Brain microvascular endothelial cell (primary cell): ENCODE results near the gene PDLIM4.
A peak's percentile ranks its signal among the peaks of the same experiment; 100 is the strongest.

Source experiments
- DNase-seq: peaks from one replicate; pipeline ENCODE4 v3.0.0-alpha.2; 2020
- H3K27ac ChIP-seq: fragments of 250-450 bp; sonication (Bioruptor Pico); 2 replicates; pipeline ENCODE4 v1.5.1; 2020; ENCODE audit warnings: mild to moderate bottlenecking, moderate library complexity
- H3K27me3 ChIP-seq: fragments of 250-450 bp; sonication (Bioruptor Pico); replicated peaks from 2 replicates; pipeline ENCODE4 v1.5.1; 2020; ENCODE audit warnings: mild to moderate bottlenecking
- H3K36me3 ChIP-seq: fragments of 250-450 bp; sonication (Bioruptor Pico); replicated peaks from 2 replicates; pipeline ENCODE4 v1.5.1; 2020; ENCODE audit warnings: mild to moderate bottlenecking
- H3K4me3 ChIP-seq: 2 replicates; pipeline ENCODE4 v1.5.1; 2011; ENCODE audit warnings: low read depth, mild to moderate bottlenecking, control low read depth, low read length, moderate library complexity
- in situ Hi-C: cut with HindIII; loops from 2 replicates; pipeline ENCODE4 v1.10.0; 2017; ENCODE audit warnings: low sequenced_read_pairs, low pct_ligation_motif_present
- TF ChIP-seq, protein P1 (sequence below): IDR thresholded peaks from 2 replicates; pipeline ENCODE4 v1.5.1; 2011; ENCODE audit warnings: low read depth, mild to moderate bottlenecking, moderate library complexity, low read length, control low read depth, inconsistent platforms; ENCODE audit errors: missing control alignments

Gene PDLIM4

DNA sequence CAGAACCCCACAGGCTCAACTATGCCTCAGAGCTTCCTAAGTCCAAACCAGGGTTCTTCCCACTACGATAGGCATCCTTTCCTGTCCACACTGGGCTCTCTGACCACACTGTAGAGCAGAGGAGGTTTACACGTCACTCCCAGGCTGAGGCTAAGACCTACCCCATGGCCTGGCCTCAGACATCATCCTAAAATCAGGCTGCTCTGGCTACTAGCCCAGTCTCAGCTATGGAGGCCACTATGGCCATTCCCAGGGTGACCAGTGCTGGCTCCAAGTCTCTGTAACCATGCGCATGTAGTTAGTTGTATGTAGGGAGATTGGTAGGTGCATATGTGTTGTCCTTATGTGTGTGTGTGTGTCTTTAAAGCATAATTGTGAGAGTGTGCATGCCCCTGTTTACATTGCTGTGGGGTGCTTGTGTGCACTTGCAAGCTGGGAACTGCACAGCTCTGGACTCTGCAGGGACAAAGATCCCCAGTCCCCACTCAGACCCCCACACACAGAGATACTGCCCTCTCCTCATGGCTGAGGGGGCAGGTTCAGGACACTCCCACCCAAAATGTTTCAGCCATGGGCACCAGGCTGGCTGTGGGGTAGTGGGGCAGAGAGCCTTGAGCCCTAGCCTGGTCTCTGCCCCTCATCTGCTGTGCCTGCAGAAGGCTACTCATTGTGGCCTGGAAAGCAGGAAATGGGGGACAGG, 12.3 kb downstream of the PDLIM4 start:
- H3K27ac ChIP-seq = no peak overlapping the region
- in situ Hi-C loops = no loop called here
- no peaks in the 10 kb centered on the region for H3K27me3 ChIP-seq
- no peak overlapping the region for H3K4me3 ChIP-seq
- TF ChIP-seq, protein P1, sequence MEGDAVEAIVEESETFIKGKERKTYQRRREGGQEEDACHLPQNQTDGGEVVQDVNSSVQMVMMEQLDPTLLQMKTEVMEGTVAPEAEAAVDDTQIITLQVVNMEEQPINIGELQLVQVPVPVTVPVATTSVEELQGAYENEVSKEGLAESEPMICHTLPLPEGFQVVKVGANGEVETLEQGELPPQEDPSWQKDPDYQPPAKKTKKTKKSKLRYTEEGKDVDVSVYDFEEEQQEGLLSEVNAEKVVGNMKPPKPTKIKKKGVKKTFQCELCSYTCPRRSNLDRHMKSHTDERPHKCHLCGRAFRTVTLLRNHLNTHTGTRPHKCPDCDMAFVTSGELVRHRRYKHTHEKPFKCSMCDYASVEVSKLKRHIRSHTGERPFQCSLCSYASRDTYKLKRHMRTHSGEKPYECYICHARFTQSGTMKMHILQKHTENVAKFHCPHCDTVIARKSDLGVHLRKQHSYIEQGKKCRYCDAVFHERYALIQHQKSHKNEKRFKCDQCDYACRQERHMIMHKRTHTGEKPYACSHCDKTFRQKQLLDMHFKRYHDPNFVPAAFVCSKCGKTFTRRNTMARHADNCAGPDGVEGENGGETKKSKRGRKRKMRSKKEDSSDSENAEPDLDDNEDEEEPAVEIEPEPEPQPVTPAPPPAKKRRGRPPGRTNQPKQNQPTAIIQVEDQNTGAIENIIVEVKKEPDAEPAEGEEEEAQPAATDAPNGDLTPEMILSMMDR = no peak
- no peak for DNase-seq
- H3K36me3 ChIP-seq = peaks cover 63% of the 10 kb centered on the region

GRCh38 chr5:132270335-132270665, 12.8 kb downstream of the PDLIM4 start:
- H3K27ac ChIP-seq = no peak overlapping the region
- TF ChIP-seq, protein P1 = no peak
- no peaks in the 10 kb centered on the region for H3K27me3 ChIP-seq
- peaks cover 60% of the 10 kb centered on the region for H3K36me3 ChIP-seq
- DNase-seq = no peak
- no peak overlapping the region for H3K4me3 ChIP-seq
- in situ Hi-C loops = no loop called here

DNA sequence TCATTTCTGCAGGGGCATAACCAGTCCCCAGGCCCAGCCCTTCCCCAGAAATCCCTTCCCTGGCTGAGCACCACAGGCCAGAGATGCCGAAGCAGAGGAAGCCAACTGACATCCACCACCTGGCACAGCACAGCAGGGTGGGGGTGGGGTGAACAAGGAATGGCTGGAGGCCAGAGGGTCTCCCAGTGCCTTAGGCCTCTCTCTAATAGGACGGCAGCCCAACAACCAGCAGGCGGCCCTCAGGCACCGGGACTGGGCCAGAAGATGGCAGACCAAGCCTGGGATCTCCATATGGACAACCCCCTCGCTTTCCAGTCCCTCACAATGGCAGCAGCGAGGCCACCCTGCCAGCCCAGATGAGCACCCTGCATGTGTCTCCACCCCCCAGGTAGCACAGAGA, 13.2 kb downstream of the PDLIM4 start:
- H3K4me3 ChIP-seq = no peak overlapping the region
- no peaks in the 10 kb centered on the region for H3K27me3 ChIP-seq
- TF ChIP-seq, protein P1 = no peak
- no peak for DNase-seq
- in situ Hi-C loops = no loop called here
- no peak overlapping the region for H3K27ac ChIP-seq
- H3K36me3 ChIP-seq = peaks cover 60% of the 10 kb centered on the region

GRCh38 chr5:132271251-132272246, 14.1 kb downstream of the PDLIM4 start:
- TF ChIP-seq, protein P1 = no peak
- in situ Hi-C loops = no loop called here
- no peak overlapping the region for H3K4me3 ChIP-seq
- H3K36me3 ChIP-seq = peaks cover 53% of the 10 kb centered on the region
- no peak for DNase-seq
- no peak overlapping the region for H3K27ac ChIP-seq
- no peaks in the 10 kb centered on the region for H3K27me3 ChIP-seq

- Histone ChIP-seq H3K4me3 (no peak overlapping the region), H3K27me3 (no peaks in the 10 kb centered on the region), H3K27ac (no peak overlapping the region), H3K36me3 (peaks cover 43% of the 10 kb centered on the region)
- in situ Hi-C loops = no loop called here
- TF ChIP-seq, protein P1 = peak; percentile 91
- DNase-seq = peak; percentile 38
These were observed 15.1 kb downstream of the PDLIM4 start for GRCh38 chr5:132272311-132273210.
